ENCODE data around the gene CREB3L1.

Gene CREB3L1

DNA sequence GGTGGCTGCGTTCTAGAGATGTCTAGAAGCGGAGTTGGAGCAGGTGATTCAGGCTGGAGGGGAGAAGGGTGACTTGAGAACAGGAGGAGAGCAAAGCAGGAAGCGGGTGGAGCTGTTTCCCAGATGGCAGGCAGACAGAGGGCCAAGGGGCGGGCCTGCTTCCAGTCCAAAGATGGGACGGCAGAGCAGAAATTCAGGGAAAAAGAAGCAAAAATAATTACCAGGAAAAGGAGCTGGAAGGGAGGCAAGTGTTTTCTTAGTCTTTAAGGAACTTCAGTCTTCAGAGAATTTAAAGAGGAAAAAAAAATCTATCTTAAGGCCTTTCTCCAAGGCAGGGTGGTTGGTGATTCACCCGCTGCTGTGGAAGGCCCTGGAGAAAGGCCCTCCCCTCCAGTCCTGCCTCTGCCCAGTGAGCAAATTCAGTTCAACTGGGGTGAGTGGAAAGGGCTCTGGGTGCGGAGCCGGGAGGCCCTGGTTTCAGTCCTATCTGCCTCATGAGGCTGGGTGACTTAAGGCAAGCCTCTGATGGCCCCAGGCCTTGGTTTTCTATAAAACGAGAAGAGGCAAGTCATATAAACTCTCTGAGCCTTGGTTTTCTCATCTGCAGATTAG lies 4.5 kb upstream of the CREB3L1 start:
- Histone ChIP-seq H3K27ac (no peak overlapping the region), H3K9me3 (ENCODE audit: severe bottlenecking) (no peaks in the 10 kb centered on the region), H3K4me3 (ENCODE audit: low read depth, low read length) (no peak overlapping the region), H3K36me3 (no peaks in the 10 kb centered on the region), H3K27me3 (ENCODE audit: insufficient read depth, low read depth, severe bottlenecking) (no peaks in the 10 kb centered on the region)
- DNase-seq = peak; percentile 31
- no peak for TF ChIP-seq CTCF (IDR thresholded peaks at IDR 0.05; ENCODE audit: low read depth, low read length)

GRCh38 chr11:46273511-46274205 lies 3.8 kb upstream of the CREB3L1 start:
- no peaks in the 10 kb centered on the region for H3K9me3 ChIP-seq (ENCODE audit: severe bottlenecking)
- no peak overlapping the region for H3K27ac ChIP-seq
- H3K36me3 ChIP-seq = no peaks in the 10 kb centered on the region
- DNase-seq = no peak
- no peak overlapping the region for H3K4me3 ChIP-seq (ENCODE audit: low read depth, low read length)
- no peaks in the 10 kb centered on the region for H3K27me3 ChIP-seq (ENCODE audit: insufficient read depth, low read depth, severe bottlenecking)
- no peak for TF ChIP-seq CTCF (IDR thresholded peaks at IDR 0.05; ENCODE audit: low read depth, low read length)

GRCh38 chr11:46275964-46276641 lies 1.4 kb upstream of the CREB3L1 start:
- no peak overlapping the region for H3K4me3 ChIP-seq (ENCODE audit: low read depth, low read length)
- H3K27ac ChIP-seq = peak overlapping the region; percentile 38; the same call in 1 of the 2 replicates
- H3K9me3 ChIP-seq (ENCODE audit: severe bottlenecking) = no peaks in the 10 kb centered on the region
- no peaks in the 10 kb centered on the region for H3K36me3 ChIP-seq
- peak; percentile 80 for DNase-seq
- no peaks in the 10 kb centered on the region for H3K27me3 ChIP-seq (ENCODE audit: insufficient read depth, low read depth, severe bottlenecking)
- TF ChIP-seq CTCF (IDR thresholded peaks at IDR 0.05; ENCODE audit: low read depth, low read length) = no peak

DNA sequence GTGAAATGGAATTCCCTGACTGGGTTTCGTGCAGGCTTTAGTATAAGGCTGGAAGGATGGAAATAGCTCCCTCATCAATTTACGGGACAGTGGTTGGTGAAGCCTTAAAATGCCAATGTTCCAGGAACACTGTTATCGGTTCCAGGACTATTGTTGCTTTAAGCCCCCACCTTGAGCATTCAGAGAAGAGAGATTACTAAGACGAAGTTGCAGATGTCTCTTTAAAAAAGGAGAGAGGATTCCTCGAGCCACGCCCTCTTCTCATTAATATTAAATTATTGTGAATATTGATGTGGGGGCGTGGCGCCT lies 195 bp upstream of the CREB3L1 start:
- Histone ChIP-seq H3K27me3 (ENCODE audit: insufficient read depth, low read depth, severe bottlenecking) (no peaks in the 10 kb centered on the region), H3K4me3 (ENCODE audit: low read depth, low read length) (peak overlapping the region; percentile 63), H3K36me3 (no peaks in the 10 kb centered on the region), H3K27ac (no peak overlapping the region), H3K9me3 (ENCODE audit: severe bottlenecking) (no peaks in the 10 kb centered on the region)
- no peak for TF ChIP-seq CTCF (IDR thresholded peaks at IDR 0.05; ENCODE audit: low read depth, low read length)
- DNase-seq = peak; percentile 59

DNA sequence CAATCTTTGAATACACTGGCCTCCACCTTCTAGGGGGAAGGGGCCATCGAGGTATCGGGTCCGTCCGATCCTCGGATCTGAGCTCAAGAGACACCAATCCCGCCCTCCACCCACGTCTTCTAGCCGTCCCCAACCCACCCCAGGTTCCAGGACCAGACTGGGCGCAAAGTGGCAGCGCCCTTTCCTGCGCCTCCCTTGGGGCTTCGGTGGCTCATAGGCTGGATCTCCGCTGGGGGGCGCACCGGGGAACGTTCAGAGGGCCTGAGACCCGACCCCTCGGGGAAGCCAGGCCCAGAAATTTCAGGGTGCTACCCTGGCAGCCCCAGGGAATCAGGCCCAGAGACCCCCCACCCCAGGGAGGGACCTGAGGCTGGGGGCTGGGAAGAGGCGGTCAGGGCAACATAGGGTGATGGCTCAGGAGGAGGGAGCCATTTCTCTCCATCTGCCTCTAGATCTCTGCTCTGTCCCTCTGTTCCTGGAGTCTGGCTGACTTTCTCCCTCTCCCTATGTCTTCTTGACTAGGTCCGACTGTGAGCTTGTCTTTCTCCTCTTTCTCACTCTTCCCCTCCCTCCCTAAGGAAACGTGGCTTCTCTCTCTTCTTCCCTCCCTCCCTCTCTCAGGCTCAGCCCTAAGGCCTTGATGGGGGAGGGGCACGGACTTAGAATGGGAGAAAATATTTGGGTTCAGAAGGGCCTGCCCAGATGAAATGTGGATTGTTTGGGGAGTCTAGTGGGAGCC lies 1.1 kb downstream of the CREB3L1 start:
- H3K27me3 ChIP-seq (ENCODE audit: insufficient read depth, low read depth, severe bottlenecking) = no peaks in the 10 kb centered on the region
- H3K27ac ChIP-seq = no peak overlapping the region
- peak; percentile 72 for DNase-seq
- no peaks in the 10 kb centered on the region for H3K36me3 ChIP-seq
- TF ChIP-seq CTCF (IDR thresholded peaks at IDR 0.05; ENCODE audit: low read depth, low read length) = peak; percentile 77
- peak overlapping the region; percentile 63 for H3K4me3 ChIP-seq (ENCODE audit: low read depth, low read length)
- no peaks in the 10 kb centered on the region for H3K9me3 ChIP-seq (ENCODE audit: severe bottlenecking)
